GM12873 (cell line): Measurements from ENCODE around the gene CLPSL2.

Experiments
- CTCF ChIP-seq: IDR thresholded peaks from 2 replicates; pipeline ENCODE4 v1.5.1; 2012; ENCODE audit warnings: low read depth, mild to moderate bottlenecking, moderate library complexity, low read length, control low read depth; ENCODE audit not compliant: insufficient read depth; ENCODE audit errors: missing control alignments

The CLPSL2 gene

GRCh38 chr6:35782424-35782823, 6.0 kb downstream of the CLPSL2 start:
- TF ChIP-seq CTCF, result no peak

GRCh38 chr6:35784200-35784599, 7.8 kb downstream of the CLPSL2 start:
- no peak for TF ChIP-seq CTCF

- TF ChIP-seq CTCF, result no peak
Measured at GRCh38 chr6:35786272-35786671, 9.9 kb downstream of the CLPSL2 start.

- TF ChIP-seq CTCF, result no peak
Measured at GRCh38 chr6:35786810-35787209, 10.4 kb downstream of the CLPSL2 start.

GRCh38 chr6:35787266-35788218, 11.1 kb downstream of the CLPSL2 start:
- no peak for TF ChIP-seq CTCF

- TF ChIP-seq CTCF, result no peak
Measured at GRCh38 chr6:35788423-35788982, 12.1 kb downstream of the CLPSL2 start.

GRCh38 chr6:35790683-35791082, 14.3 kb downstream of the CLPSL2 start:
- no peak for TF ChIP-seq CTCF
